Measurements from ENCODE around the gene KLHL29. TPM values are rescaled to one million over a fixed set of nuclear protein-coding genes. Genes with fewer than 3 reads are reported as not detected.

The KLHL29 gene
- total and polyA plus RNA-seq, 2 experiments from 2014 or later, result 1.5 to 6.5 TPM

- DNase-seq (ENCODE audit: low spot score) (no peak), ATAC-seq (no peak)
- Histone ChIP-seq H3K9me2 (ENCODE audit: insufficient read depth) (no peaks in the 10 kb centered on the region), H3K4me2 (no peak overlapping the region), H2AFZ (no peak overlapping the region), H3K79me2 (replicated peaks; ENCODE audit: insufficient read depth) (no peaks in the 10 kb centered on the region), H4K20me1 (replicated peaks; ENCODE audit: insufficient read depth) (no peaks in the 10 kb centered on the region; the same call in 1 of the 2 replicates), H3K36me3 (ENCODE audit: insufficient read depth) (no peaks in the 10 kb centered on the region), H3F3A (replicated peaks; ENCODE audit: low read depth) (no peaks in the 10 kb centered on the region), H3K4me3 (no peak overlapping the region), H3K4me1 (ENCODE audit: insufficient read depth) (no peaks in the 10 kb centered on the region), H3K27me3 (ENCODE audit: insufficient read depth) (no peaks in the 10 kb centered on the region), H3K27ac (ENCODE audit: low read depth) (no peak overlapping the region)
- no peaks in the 10 kb centered on the region for H3K9me3 Mint-ChIP-seq
- TF ChIP-seq, protein P1, sequence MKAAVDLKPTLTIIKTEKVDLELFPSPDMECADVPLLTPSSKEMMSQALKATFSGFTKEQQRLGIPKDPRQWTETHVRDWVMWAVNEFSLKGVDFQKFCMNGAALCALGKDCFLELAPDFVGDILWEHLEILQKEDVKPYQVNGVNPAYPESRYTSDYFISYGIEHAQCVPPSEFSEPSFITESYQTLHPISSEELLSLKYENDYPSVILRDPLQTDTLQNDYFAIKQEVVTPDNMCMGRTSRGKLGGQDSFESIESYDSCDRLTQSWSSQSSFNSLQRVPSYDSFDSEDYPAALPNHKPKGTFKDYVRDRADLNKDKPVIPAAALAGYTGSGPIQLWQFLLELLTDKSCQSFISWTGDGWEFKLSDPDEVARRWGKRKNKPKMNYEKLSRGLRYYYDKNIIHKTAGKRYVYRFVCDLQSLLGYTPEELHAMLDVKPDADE (IDR thresholded peaks at IDR 0.05), result no peak
- TF ChIP-seq STAT1 (IDR thresholded peaks at IDR 0.05; ENCODE audit: unreplicated experiment), result no peak
- TF ChIP-seq CREB1 (CRISPR knock-in tag; IDR thresholded peaks at IDR 0.05; ENCODE audit: low read depth), result no peak
- no peak for TF ChIP-seq REST (IDR thresholded peaks at IDR 0.05; ENCODE audit: unreplicated experiment)
- no peak for TF ChIP-seq JUNB (IDR thresholded peaks at IDR 0.05; ENCODE audit: unreplicated experiment)
- TF ChIP-seq ZNF114 (CRISPR knock-in tag; IDR thresholded peaks at IDR 0.05), result no peak
- TF ChIP-seq, protein P2, sequence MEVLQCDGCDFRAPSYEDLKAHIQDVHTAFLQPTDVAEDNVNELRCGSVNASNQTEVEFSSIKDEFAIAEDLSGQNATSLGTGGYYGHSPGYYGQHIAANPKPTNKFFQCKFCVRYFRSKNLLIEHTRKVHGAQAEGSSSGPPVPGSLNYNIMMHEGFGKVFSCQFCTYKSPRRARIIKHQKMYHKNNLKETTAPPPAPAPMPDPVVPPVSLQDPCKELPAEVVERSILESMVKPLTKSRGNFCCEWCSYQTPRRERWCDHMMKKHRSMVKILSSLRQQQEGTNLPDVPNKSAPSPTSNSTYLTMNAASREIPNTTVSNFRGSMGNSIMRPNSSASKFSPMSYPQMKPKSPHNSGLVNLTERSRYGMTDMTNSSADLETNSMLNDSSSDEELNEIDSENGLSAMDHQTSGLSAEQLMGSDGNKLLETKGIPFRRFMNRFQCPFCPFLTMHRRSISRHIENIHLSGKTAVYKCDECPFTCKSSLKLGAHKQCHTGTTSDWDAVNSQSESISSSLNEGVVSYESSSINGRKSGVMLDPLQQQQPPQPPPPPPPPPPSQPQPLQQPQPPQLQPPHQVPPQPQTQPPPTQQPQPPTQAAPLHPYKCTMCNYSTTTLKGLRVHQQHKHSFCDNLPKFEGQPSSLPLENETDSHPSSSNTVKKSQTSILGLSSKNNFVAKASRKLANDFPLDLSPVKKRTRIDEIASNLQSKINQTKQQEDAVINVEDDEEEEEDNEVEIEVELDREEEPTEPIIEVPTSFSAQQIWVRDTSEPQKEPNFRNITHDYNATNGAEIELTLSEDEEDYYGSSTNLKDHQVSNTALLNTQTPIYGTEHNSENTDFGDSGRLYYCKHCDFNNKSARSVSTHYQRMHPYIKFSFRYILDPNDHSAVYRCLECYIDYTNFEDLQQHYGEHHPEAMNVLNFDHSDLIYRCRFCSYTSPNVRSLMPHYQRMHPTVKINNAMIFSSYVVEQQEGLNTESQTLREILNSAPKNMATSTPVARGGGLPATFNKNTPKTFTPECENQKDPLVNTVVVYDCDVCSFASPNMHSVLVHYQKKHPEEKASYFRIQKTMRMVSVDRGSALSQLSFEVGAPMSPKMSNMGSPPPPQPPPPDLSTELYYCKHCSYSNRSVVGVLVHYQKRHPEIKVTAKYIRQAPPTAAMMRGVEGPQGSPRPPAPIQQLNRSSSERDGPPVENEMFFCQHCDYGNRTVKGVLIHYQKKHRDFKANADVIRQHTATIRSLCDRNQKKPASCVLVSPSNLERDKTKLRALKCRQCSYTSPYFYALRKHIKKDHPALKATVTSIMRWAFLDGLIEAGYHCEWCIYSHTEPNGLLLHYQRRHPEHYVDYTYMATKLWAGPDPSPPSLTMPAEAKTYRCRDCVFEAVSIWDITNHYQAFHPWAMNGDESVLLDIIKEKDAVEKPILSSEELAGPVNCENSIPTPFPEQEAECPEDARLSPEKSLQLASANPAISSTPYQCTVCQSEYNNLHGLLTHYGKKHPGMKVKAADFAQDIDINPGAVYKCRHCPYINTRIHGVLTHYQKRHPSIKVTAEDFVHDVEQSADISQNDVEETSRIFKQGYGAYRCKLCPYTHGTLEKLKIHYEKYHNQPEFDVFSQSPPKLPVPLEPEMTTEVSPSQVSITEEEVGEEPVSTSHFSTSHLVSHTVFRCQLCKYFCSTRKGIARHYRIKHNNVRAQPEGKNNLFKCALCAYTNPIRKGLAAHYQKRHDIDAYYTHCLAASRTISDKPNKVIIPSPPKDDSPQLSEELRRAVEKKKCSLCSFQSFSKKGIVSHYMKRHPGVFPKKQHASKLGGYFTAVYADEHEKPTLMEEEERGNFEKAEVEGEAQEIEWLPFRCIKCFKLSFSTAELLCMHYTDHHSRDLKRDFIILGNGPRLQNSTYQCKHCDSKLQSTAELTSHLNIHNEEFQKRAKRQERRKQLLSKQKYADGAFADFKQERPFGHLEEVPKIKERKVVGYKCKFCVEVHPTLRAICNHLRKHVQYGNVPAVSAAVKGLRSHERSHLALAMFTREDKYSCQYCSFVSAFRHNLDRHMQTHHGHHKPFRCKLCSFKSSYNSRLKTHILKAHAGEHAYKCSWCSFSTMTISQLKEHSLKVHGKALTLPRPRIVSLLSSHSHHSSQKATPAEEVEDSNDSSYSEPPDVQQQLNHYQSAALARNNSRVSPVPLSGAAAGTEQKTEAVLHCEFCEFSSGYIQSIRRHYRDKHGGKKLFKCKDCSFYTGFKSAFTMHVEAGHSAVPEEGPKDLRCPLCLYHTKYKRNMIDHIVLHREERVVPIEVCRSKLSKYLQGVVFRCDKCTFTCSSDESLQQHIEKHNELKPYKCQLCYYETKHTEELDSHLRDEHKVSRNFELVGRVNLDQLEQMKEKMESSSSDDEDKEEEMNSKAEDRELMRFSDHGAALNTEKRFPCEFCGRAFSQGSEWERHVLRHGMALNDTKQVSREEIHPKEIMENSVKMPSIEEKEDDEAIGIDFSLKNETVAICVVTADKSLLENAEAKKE (CRISPR knock-in tag; IDR thresholded peaks at IDR 0.05), result no peak
- no peak for TF ChIP-seq NANOG (IDR thresholded peaks at IDR 0.05; ENCODE audit: borderline replicate concordance)
- no peak for TF ChIP-seq EZH2phosphoT487 (IDR thresholded peaks at IDR 0.05; ENCODE audit: unreplicated experiment)
- TF ChIP-seq POLR2AphosphoS5 (IDR thresholded peaks at IDR 0.05; ENCODE audit: low read depth), result no peak
- no peak for TF ChIP-seq ZNF331 (CRISPR knock-in tag; IDR thresholded peaks at IDR 0.05; ENCODE audit: low read depth)
- TF ChIP-seq EZH2 (IDR thresholded peaks at IDR 0.05; ENCODE audit: low read depth, unreplicated experiment), result no peak
- H3K27me3 Mint-ChIP-seq (ENCODE audit: insufficient read depth, low read depth, poor library complexity), result peaks cover 16% of the 10 kb centered on the region
- no peaks in the 10 kb centered on the region for H3K36me3 Mint-ChIP-seq (ENCODE audit: low read depth)
- H3K4me3 Mint-ChIP-seq, result no peak overlapping the region
- no peak overlapping the region for H3K27ac Mint-ChIP-seq
- peaks cover 48% of the 10 kb centered on the region for H3K4me1 Mint-ChIP-seq
Observed at GRCh38 chr2:23522726-23523372, 137.9 kb downstream of the KLHL29 start.
